ENCODE data around the gene MRPL21. TPM values are rescaled to one million over a fixed set of nuclear protein-coding genes. Genes with fewer than 3 reads are reported as not detected.

MRPL21 gene
- total RNA-seq, 1 experiment from 2014 or later = 96.5 TPM

GRCh38 chr11:68865241-68865640 lies 38.4 kb downstream of the MRPL21 start:
- no peak for TF ChIP-seq CTCF (IDR thresholded peaks at IDR 0.05; ENCODE audit: unreplicated experiment)
- peaks cover 25% of the 10 kb centered on the region for H3K27me3 Mint-ChIP-seq (ENCODE audit: insufficient read depth, unreplicated experiment)
- BruUV-seq (replicated peaks) = no TSS peak
- intact Hi-C loops (cut with micrococcal nuclease) = no loop called here
- no peaks in the 10 kb centered on the region for H3K36me3 Mint-ChIP-seq (ENCODE audit: insufficient read depth, unreplicated experiment)
- no peak overlapping the region for H3K27ac Mint-ChIP-seq (ENCODE audit: low read depth, unreplicated experiment)
- no peak overlapping the region for H3K4me3 Mint-ChIP-seq (ENCODE audit: unreplicated experiment)
- DNase-seq (ENCODE audit: unreplicated experiment) = no peak
- H3K4me1 Mint-ChIP-seq (ENCODE audit: insufficient read depth, unreplicated experiment) = peaks cover 6% of the 10 kb centered on the region
- CTCF ChIA-PET = no interaction called here
- POLR2A ChIA-PET = no interaction called here
- no peaks in the 10 kb centered on the region for H3K9me3 Mint-ChIP-seq (ENCODE audit: unreplicated experiment)

GRCh38 chr11:68863553-68864265 lies 39.9 kb downstream of the MRPL21 start:
- peaks cover 10% of the 10 kb centered on the region for H3K27me3 Mint-ChIP-seq (ENCODE audit: insufficient read depth, unreplicated experiment)
- no peak for TF ChIP-seq CTCF (IDR thresholded peaks at IDR 0.05; ENCODE audit: unreplicated experiment)
- DNase-seq (ENCODE audit: unreplicated experiment) = no peak
- no TSS peak for BruUV-seq (replicated peaks)
- CTCF ChIA-PET = no interaction called here
- POLR2A ChIA-PET = no interaction called here
- no peaks in the 10 kb centered on the region for H3K9me3 Mint-ChIP-seq (ENCODE audit: unreplicated experiment)
- intact Hi-C loops (cut with micrococcal nuclease) = no loop called here
- no peaks in the 10 kb centered on the region for H3K4me1 Mint-ChIP-seq (ENCODE audit: insufficient read depth, unreplicated experiment)
- no peaks in the 10 kb centered on the region for H3K36me3 Mint-ChIP-seq (ENCODE audit: insufficient read depth, unreplicated experiment)
- no peak overlapping the region for H3K4me3 Mint-ChIP-seq (ENCODE audit: unreplicated experiment)
- H3K27ac Mint-ChIP-seq (ENCODE audit: low read depth, unreplicated experiment) = no peak overlapping the region

GRCh38 chr11:68862421-68862820 lies 41.2 kb downstream of the MRPL21 start:
- no peaks in the 10 kb centered on the region for H3K27me3 Mint-ChIP-seq (ENCODE audit: insufficient read depth, unreplicated experiment)
- POLR2A ChIA-PET = no interaction called here
- no peaks in the 10 kb centered on the region for H3K36me3 Mint-ChIP-seq (ENCODE audit: insufficient read depth, unreplicated experiment)
- H3K9me3 Mint-ChIP-seq (ENCODE audit: unreplicated experiment) = no peaks in the 10 kb centered on the region
- H3K27ac Mint-ChIP-seq (ENCODE audit: low read depth, unreplicated experiment) = no peak overlapping the region
- H3K4me3 Mint-ChIP-seq (ENCODE audit: unreplicated experiment) = no peak overlapping the region
- no peak for TF ChIP-seq CTCF (IDR thresholded peaks at IDR 0.05; ENCODE audit: unreplicated experiment)
- CTCF ChIA-PET = no interaction called here
- no TSS peak for BruUV-seq (replicated peaks)
- DNase-seq (ENCODE audit: unreplicated experiment) = no peak
- H3K4me1 Mint-ChIP-seq (ENCODE audit: insufficient read depth, unreplicated experiment) = peaks cover 5% of the 10 kb centered on the region
- intact Hi-C loops (cut with micrococcal nuclease) = no loop called here

- H3K4me3 Mint-ChIP-seq (ENCODE audit: unreplicated experiment) = no peak overlapping the region
- H3K4me1 Mint-ChIP-seq (ENCODE audit: insufficient read depth, unreplicated experiment) = peaks cover 11% of the 10 kb centered on the region
- H3K27me3 Mint-ChIP-seq (ENCODE audit: insufficient read depth, unreplicated experiment) = peaks cover 3% of the 10 kb centered on the region
- no peak for DNase-seq (ENCODE audit: unreplicated experiment)
- no peaks in the 10 kb centered on the region for H3K9me3 Mint-ChIP-seq (ENCODE audit: unreplicated experiment)
- ChIA-PET POLR2A (no interaction called here), CTCF (no interaction called here)
- intact Hi-C loops (cut with micrococcal nuclease) = no loop called here
- H3K36me3 Mint-ChIP-seq (ENCODE audit: insufficient read depth, unreplicated experiment) = no peaks in the 10 kb centered on the region
- H3K27ac Mint-ChIP-seq (ENCODE audit: low read depth, unreplicated experiment) = no peak overlapping the region
- BruUV-seq (replicated peaks) = no TSS peak
- TF ChIP-seq CTCF (IDR thresholded peaks at IDR 0.05; ENCODE audit: unreplicated experiment) = no peak
These were observed 44.5 kb downstream of the MRPL21 start for GRCh38 chr11:68859123-68859522.
